ENCODE measurements around the gene MLPH. TPM values are rescaled to one million over a fixed set of nuclear protein-coding genes. Genes with fewer than 3 reads are reported as not detected.

MLPH gene
- polyA plus RNA-seq, 1 of the 3 experiments (the other 2 are of a cell fraction) = 93.6 TPM

DNA sequence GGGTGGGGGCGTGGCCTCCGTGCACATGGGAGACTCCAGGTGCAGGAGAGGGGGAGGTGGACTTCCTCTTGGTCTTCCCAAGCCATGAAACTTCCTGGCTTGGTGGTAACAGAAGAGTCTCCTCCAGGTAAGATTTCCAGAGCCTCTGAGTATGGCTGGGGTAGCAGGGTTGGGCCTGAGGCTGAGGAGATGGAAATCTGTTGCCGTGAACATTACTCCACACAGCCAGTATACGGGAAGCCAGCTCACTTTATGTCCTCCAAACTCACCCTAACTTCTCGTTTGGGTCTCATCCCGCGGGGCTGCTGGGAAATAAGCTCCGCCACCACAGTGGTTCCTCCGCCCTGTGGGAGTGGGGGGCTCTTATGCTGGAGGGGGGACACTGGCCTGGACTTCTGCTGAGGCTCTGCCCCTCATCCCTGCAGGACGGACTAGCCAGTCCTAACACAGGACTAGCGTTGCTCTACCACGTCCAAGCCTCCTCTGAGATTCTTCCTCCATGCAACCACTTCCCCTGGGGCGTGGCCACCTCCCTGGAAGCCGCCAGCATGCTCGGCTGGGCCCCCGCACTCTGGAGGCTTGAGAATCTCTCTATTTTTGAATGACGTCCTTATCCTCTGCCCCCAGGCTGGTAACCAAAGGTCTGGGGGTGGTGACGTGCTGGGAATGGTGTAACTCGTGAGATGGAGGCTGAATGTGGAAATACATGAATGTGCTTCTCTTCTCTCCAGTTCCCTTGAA is 104.3 kb downstream of the MLPH start:
- H2AFZ ChIP-seq (ENCODE audit: low read depth) = no peak overlapping the region
- H3K4me2 ChIP-seq = no peak overlapping the region
- POLR2A ChIA-PET = interaction anchor here (0.7 kb wide), 1 partner anchor 124 kb away, joined by 5 read pairs; no protein-coding TSS in a partner anchor

More for the DNA sequence above, 104.3 kb downstream of the MLPH start:
- H3K27ac ChIP-seq (ENCODE audit: low read depth in 2 of 2, low read length in 1 of 2) = no peak overlapping the region
- TF ChIP-seq ZBTB33 (IDR thresholded peaks at IDR 0.05; ENCODE audit: borderline replicate concordance, low read depth) (no peak), TEAD4 (IDR thresholded peaks at IDR 0.05; ENCODE audit: borderline replicate concordance, insufficient read depth) (no peak), CTCF (IDR thresholded peaks at IDR 0.05) (no peak), MAX (IDR thresholded peaks at IDR 0.05; ENCODE audit: low read depth) (no peak), SIN3A (IDR thresholded peaks at IDR 0.05; ENCODE audit: borderline replicate concordance, low read depth, low read length) (no peak), NRF1 (IDR thresholded peaks at IDR 0.05; ENCODE audit: low read depth, low read length) (no peak), CHD2 (IDR thresholded peaks at IDR 0.05; ENCODE audit: low read length, partially characterized antibody) (no peak), GATA2 (CRISPR knock-in tag; IDR thresholded peaks at IDR 0.05) (no peak), MEF2A (IDR thresholded peaks at IDR 0.05; ENCODE audit: borderline replicate concordance, low read depth) (no peak), JUND (IDR thresholded peaks at IDR 0.05) (no peak), FOSL2 (IDR thresholded peaks at IDR 0.05; ENCODE audit: borderline replicate concordance, low read depth) (no peak), POLR2AphosphoS5 (IDR thresholded peaks at IDR 0.05; ENCODE audit: low read depth, low read length) (no peak), RCOR1 (IDR thresholded peaks at IDR 0.05; ENCODE audit: low read length) (no peak), USF2 (IDR thresholded peaks at IDR 0.05; ENCODE audit: borderline replicate concordance, low read depth, low read length) (no peak), TCF12 (IDR thresholded peaks at IDR 0.05) (no peak), GABPA (IDR thresholded peaks at IDR 0.05; ENCODE audit: low read depth) (no peak)
- TF ChIP-seq, protein P1, sequence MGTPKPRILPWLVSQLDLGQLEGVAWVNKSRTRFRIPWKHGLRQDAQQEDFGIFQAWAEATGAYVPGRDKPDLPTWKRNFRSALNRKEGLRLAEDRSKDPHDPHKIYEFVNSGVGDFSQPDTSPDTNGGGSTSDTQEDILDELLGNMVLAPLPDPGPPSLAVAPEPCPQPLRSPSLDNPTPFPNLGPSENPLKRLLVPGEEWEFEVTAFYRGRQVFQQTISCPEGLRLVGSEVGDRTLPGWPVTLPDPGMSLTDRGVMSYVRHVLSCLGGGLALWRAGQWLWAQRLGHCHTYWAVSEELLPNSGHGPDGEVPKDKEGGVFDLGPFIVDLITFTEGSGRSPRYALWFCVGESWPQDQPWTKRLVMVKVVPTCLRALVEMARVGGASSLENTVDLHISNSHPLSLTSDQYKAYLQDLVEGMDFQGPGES (IDR thresholded peaks at IDR 0.05; ENCODE audit: low read depth, low read length) = no peak
- CTCF ChIA-PET = interaction anchor here (1.3 to 1.8 kb wide), 3 partner anchors 10 to 87 kb away, joined by 3 to 8 read pairs (median 5); no protein-coding TSS in a partner anchor
- DNase-seq = no peak
- H3K4me3 ChIP-seq (ENCODE audit: low read depth in 2 of 2, low read length in 1 of 2) = no peak overlapping the region
- H3K36me3 ChIP-seq (replicated peaks in 1 of 2; ENCODE audit: control insufficient read depth in 1 of 2, insufficient read depth in 2 of 2, low read length in 1 of 2) = no peaks in the 10 kb centered on the region
- H4K20me1 ChIP-seq (ENCODE audit: insufficient read depth) = no peaks in the 10 kb centered on the region
- H3K9ac ChIP-seq = no peak overlapping the region
- H3K79me2 ChIP-seq (ENCODE audit: insufficient read depth) = no peaks in the 10 kb centered on the region
- H3K9me2 ChIP-seq = no peaks in the 10 kb centered on the region
- WGBS (ENCODE audit: low lambda C conversion rate) = 82% methylated on average over 14 of the region's 19 CpGs
- H3F3A ChIP-seq (replicated peaks; ENCODE audit: insufficient read depth) = peaks cover 3% of the 10 kb centered on the region
- H3K4me1 ChIP-seq (ENCODE audit: control insufficient read depth in 1 of 2, insufficient read depth in 2 of 2, low read depth in 1 of 2, low read length in 1 of 2) = peaks cover 0 to 8% of the 10 kb centered on the region in 2 experiments; a peak in 1 of 4 replicates
- H3K9me3 ChIP-seq = no peaks in the 10 kb centered on the region
- no peaks in the 10 kb centered on the region for H3K27me3 ChIP-seq (ENCODE audit: insufficient read depth)
